C4-2B (cell line): ENCODE data around the gene PGAP3.

ENCODE experiments used
- H3K27ac ChIP-seq: fragments of 450-650 bp; 2 replicates; pipeline ENCODE4 v1.5.1; 2017
- ZFX ChIP-seq: fragments of 450-650 bp; IDR thresholded peaks from 2 replicates; pipeline ENCODE4 v1.6.1; 2017
- TF ChIP-seq, protein P1 (sequence below): fragments of 450-650 bp; conservative IDR thresholded peaks from 2 replicates; pipeline ENCODE4 v1.5.1; 2017; ENCODE audit warnings: mild to moderate bottlenecking

Gene PGAP3

GRCh38 chr17:39676198-39676819, 11.5 kb downstream of the PGAP3 start:
- TF ChIP-seq ZFX: no peak
- TF ChIP-seq, protein P1, sequence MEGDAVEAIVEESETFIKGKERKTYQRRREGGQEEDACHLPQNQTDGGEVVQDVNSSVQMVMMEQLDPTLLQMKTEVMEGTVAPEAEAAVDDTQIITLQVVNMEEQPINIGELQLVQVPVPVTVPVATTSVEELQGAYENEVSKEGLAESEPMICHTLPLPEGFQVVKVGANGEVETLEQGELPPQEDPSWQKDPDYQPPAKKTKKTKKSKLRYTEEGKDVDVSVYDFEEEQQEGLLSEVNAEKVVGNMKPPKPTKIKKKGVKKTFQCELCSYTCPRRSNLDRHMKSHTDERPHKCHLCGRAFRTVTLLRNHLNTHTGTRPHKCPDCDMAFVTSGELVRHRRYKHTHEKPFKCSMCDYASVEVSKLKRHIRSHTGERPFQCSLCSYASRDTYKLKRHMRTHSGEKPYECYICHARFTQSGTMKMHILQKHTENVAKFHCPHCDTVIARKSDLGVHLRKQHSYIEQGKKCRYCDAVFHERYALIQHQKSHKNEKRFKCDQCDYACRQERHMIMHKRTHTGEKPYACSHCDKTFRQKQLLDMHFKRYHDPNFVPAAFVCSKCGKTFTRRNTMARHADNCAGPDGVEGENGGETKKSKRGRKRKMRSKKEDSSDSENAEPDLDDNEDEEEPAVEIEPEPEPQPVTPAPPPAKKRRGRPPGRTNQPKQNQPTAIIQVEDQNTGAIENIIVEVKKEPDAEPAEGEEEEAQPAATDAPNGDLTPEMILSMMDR: no peak
- H3K27ac ChIP-seq: peak overlapping the region; percentile 53

DNA sequence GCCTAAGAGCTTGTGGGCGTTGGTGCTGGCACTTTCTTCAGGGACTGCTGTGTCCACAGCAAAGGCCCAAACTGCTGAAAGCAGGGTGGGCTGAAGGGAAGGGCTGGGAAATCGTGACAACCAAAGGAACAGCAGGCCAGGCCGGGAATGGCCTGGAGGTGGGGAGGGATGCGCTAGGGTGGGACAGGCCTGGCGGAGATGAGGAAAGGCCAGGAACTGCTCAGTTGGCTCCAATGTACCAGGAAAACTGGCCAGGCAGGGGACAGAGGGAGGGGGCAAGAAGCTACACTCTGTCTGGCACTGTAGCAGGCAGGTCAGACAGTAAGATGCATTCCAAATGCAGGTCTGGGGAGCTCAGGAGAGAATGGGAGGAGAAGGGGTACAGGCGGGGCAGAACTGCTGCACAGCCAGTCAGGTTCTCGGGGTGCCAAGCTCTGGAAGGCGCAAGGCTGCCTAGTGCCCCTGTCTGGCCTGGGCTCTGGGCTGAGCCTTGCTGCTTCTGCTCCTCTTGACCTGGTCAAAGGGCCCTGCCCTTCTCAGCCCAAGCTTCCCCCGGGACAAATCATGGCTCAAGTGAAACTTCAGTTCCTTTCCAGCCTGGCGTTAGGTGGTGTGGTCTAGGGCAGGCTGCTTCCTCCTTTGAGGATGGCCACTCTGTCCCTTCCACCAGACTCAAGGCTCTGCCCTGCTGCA, 12.3 kb downstream of the PGAP3 start:
- no peak for TF ChIP-seq ZFX
- TF ChIP-seq, protein P1: no peak
- H3K27ac ChIP-seq: peak overlapping the region; percentile 53

- H3K27ac ChIP-seq: peak overlapping the region; percentile 53
- peak; percentile 33; the same call in 1 of the 2 replicates for TF ChIP-seq ZFX
- TF ChIP-seq, protein P1: no peak
These were observed 13.0 kb downstream of the PGAP3 start for GRCh38 chr17:39674702-39675389.

- peak overlapping the region; percentile 53 for H3K27ac ChIP-seq
- no peak for TF ChIP-seq ZFX
- TF ChIP-seq, protein P1: no peak
These were observed 13.7 kb downstream of the PGAP3 start for GRCh38 chr17:39674179-39674578.

GRCh38 chr17:39673335-39674081, 14.3 kb downstream of the PGAP3 start:
- no peak overlapping the region for H3K27ac ChIP-seq
- no peak for TF ChIP-seq ZFX
- TF ChIP-seq, protein P1: no peak

DNA sequence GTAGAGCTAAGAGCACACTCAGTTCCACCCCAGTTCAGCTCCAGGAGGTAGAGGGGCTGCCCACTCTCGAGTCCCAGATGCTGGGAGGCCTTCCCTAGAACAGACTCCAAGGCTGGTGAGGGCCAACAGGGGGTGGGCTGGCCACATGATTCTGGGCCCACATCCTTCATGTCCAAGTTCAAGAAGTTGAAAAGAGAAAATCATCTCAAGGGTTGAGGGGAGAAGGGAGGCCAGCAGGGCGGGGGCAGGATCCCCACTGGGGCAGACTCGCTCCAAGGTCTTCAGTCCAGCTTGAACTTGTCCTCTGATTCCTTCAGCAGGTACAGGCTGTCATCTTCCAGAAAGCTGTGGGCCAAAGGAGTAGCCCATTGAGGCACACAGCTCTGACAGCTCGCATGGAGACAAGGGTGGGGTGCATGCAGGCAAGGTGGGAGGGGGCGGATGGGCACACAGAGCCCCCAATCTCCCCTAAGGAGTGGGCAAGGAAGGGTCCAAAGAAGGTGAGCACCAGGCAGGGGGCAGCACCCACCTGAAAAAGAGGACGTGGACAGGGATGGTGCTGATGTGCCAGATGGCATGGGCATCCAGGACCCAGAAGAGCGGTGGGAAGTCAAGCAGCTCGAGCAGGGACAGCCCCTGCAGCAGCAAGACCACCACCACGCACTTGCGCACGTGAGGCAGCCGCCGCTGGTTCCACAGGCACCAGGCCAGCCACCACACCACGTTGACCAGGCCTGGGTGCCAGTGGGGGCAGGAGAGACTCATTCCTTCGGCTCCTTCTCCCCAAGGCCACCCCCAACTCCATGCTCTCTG, 15.1 kb downstream of the PGAP3 start:
- no peak overlapping the region for H3K27ac ChIP-seq

More for the DNA sequence above, 15.1 kb downstream of the PGAP3 start:
- TF ChIP-seq ZFX: no peak
- TF ChIP-seq, protein P1: no peak; the same call in 1 of the 2 replicates
